ENCODE data around the gene TAF1D.

- TF ChIP-seq POLR2A (IDR thresholded peaks at IDR 0.05) (no peak), POLR2AphosphoS5 (IDR thresholded peaks at IDR 0.05) (no peak)
These were observed 43.7 kb upstream of the TAF1D start for GRCh38 chr11:93784935-93785360.

Data from gastroesophageal sphincter (tissue), 2 donors.